K562 (cell line): Measurements from ENCODE around the gene CLTC. TPM values are rescaled to one million over a fixed set of nuclear protein-coding genes. Genes with fewer than 3 reads are reported as not detected.

Source experiments
- E2F1 ChIP-seq: sonication (generic); formaldehyde crosslinking; IDR thresholded peaks from 2 replicates; pipeline ENCODE4 v1.8.1; 2023; ENCODE audit warnings: mild to moderate bottlenecking, missing genetic modification reagents, moderate library complexity
- FIP1L1 ChIP-seq: fragments of 200-400 bp; formaldehyde crosslinking; IDR thresholded peaks from 2 replicates; pipeline ENCODE4 v1.6.1; 2018; ENCODE audit warnings: mild to moderate bottlenecking, low read depth, low read length; ENCODE audit not compliant: poor library complexity, severe bottlenecking
- FOXK2 ChIP-seq, 2 experiments: fragments of 450-650 bp; IDR thresholded peaks in 1 of 2; conservative IDR thresholded peaks in 1 of 2; 2 replicates each; pipeline ENCODE4 v1.6.1; 2016; ENCODE audit warnings: low read depth in 2 of 2, mild to moderate bottlenecking in 1 of 2
- GATAD2A ChIP-seq: fragments of 450-650 bp; IDR thresholded peaks from 2 replicates; pipeline ENCODE4 v1.6.1; 2017
- HMGN3 ChIP-seq: IDR thresholded peaks from 2 replicates; pipeline ENCODE4 v1.6.1; 2011; ENCODE audit warnings: borderline replicate concordance, low read depth, mild to moderate bottlenecking, mixed read lengths, low read length; ENCODE audit not compliant: insufficient read length; ENCODE audit errors: extremely low read depth
- KDM4B ChIP-seq, 2 experiments: fragments of 450-650 bp in 1 of 2; sonication (generic) in 1 of 2; IDR thresholded peaks; 2 replicates each; pipeline ENCODE4 v1.6.1; 2016 to 2017; ENCODE audit warnings: borderline replicate concordance in 2 of 2, antibody characterized with exemption in 1 of 2, low read depth in 1 of 2, mild to moderate bottlenecking in 1 of 2
- L3MBTL2 ChIP-seq: fragments of 450-650 bp; IDR thresholded peaks from 2 replicates; pipeline ENCODE4 v1.6.1; 2016; ENCODE audit warnings: mild to moderate bottlenecking, moderate library complexity
- NR2C2 ChIP-seq, 2 experiments: fragments of 200-800 bp in 1 of 2; sonication (Bioruptor generic) in 1 of 2; sonication (generic) in 1 of 2; formaldehyde crosslinking in 1 of 2; IDR thresholded peaks; 2 replicates each; pipeline versions ENCODE4 v1.6.1 to v1.8.0; 2016 to 2022; ENCODE audit warnings: mild to moderate bottlenecking in 1 of 2, missing compliant biosample characterization in 1 of 2, missing genetic modification characterization in 1 of 2, missing genetic modification reagents in 1 of 2
- PBX2 ChIP-seq, 2 experiments: IDR thresholded peaks in 1 of 2; conservative IDR thresholded peaks in 1 of 2; 2 replicates each; pipeline ENCODE4 v1.6.1; 2016; ENCODE audit warnings: low read depth in 2 of 2, mild to moderate bottlenecking in 1 of 2, missing compliant biosample characterization in 1 of 2, missing genetic modification characterization in 1 of 2, moderate library complexity in 1 of 2
- PHB2 ChIP-seq: fragments of 450-650 bp; IDR thresholded peaks from 2 replicates; pipeline ENCODE4 v1.6.1; 2017; ENCODE audit warnings: low read depth
- POLR3A ChIP-seq: IDR thresholded peaks from 2 replicates; pipeline ENCODE4 v1.6.1; 2011; ENCODE audit warnings: borderline replicate concordance, mild to moderate bottlenecking, moderate library complexity; ENCODE audit not compliant: insufficient read length, insufficient read depth; ENCODE audit errors: extremely low read depth
- SAFB2 ChIP-seq: fragments of 200-400 bp; formaldehyde crosslinking; IDR thresholded peaks from 2 replicates; pipeline ENCODE4 v1.6.1; 2018; ENCODE audit warnings: borderline replicate concordance, low read length, low read depth, moderate library complexity; ENCODE audit not compliant: severe bottlenecking
- SIN3B ChIP-seq: fragments of 450-650 bp; IDR thresholded peaks from 2 replicates; pipeline ENCODE4 v1.6.1; 2017; ENCODE audit warnings: low read depth, mild to moderate bottlenecking, moderate library complexity
- SMAD2 ChIP-seq: fragments of 150-350 bp; IDR thresholded peaks from 2 replicates; pipeline ENCODE4 v1.6.1; 2014; ENCODE audit warnings: low read depth, mild to moderate bottlenecking, low read length
- SMARCB1 ChIP-seq: IDR thresholded peaks from 2 replicates; pipeline ENCODE4 v1.6.1; 2011; ENCODE audit warnings: improper control_type of control experiment, low read depth; ENCODE audit not compliant: insufficient read length
- SNAPC5 ChIP-seq: fragments of 250-450 bp; sonication (Bioruptor Pico); IDR thresholded peaks from 2 replicates; pipeline ENCODE4 v1.8.0; 2021; ENCODE audit warnings: moderate library complexity, mild to moderate bottlenecking, inconsistent platforms
- ZBTB33 ChIP-seq: sonication (generic); formaldehyde crosslinking; IDR thresholded peaks from 2 replicates; pipeline ENCODE4 v1.8.1; 2023; ENCODE audit warnings: mild to moderate bottlenecking, missing genetic modification reagents
- ZBTB8A ChIP-seq: fragments of 450-650 bp; IDR thresholded peaks from 2 replicates; pipeline ENCODE4 v1.6.1; 2018; ENCODE audit warnings: mild to moderate bottlenecking, moderate library complexity; ENCODE audit not compliant: partially characterized antibody
- ZC3H4 ChIP-seq: sonication (generic); formaldehyde crosslinking; IDR thresholded peaks from 2 replicates; pipeline ENCODE4 v1.9.0; 2021; ENCODE audit warnings: missing genetic modification reagents, borderline replicate concordance
- ZNF764 ChIP-seq: fragments of 250-450 bp; sonication (Bioruptor Pico); IDR thresholded peaks from 2 replicates; pipeline ENCODE4 v1.4.0; 2020; ENCODE audit warnings: low read depth, mild to moderate bottlenecking, moderate library complexity
- polyA plus RNA-seq, 8 experiments: library from polyadenylated mRNA; depleted of rRNA in 4 of 8; stranded (reverse) in 5 of 8; unstranded in 3 of 8; fragments of >200 nt; fragmentation: Nextera tagmentation in 2 of 8; fragmentation: Illumina TruSeq in 1 of 8; extraction: Ambion mirVana in 2 of 8; extraction: Trizol in 1 of 8; gene quantifications; 2 replicates each; pipeline versions ENCODE4 v1.2.1 to v1.2.3, GENCODE V29; 2011 to 2014; ENCODE audit warnings: inconsistent platforms in 1 of 8, missing spikeins in 1 of 8
- total RNA-seq, 7 experiments: library from RNA; depleted of rRNA in 6 of 7; stranded (reverse); fragments of >200 nt in 6 of 7; fragmentation: Illumina TruSeq in 2 of 7; extraction: Trizol in 2 of 7; gene quantifications; 2 replicates each; pipeline versions ENCODE4 v1.2.1 to v1.2.3, GENCODE V29; 2011 to 2021; ENCODE audit warnings: low replicate concordance in 1 of 7

CLTC gene
- total and polyA plus RNA-seq, 9 of the 15 experiments (the other 6 are each of a cell fraction or from before 2014, with no cell fraction given) = 115 to 267 (median 174) TPM

- TF ChIP-seq ZNF764 (CRISPR knock-in tag) = no peak
- no peak for TF ChIP-seq ZC3H4
- TF ChIP-seq GATAD2A = 0 out of 2 replicates have a peak, but pooled peaks have one; percentile 48
- TF ChIP-seq E2F1 (CRISPR knock-in tag) = no peak
- TF ChIP-seq POLR3A = no peak
- no peak for TF ChIP-seq SMARCB1
- TF ChIP-seq KDM4B (IDR thresholded peaks at IDR 0.05; ENCODE audit: borderline replicate concordance in 2 of 2, low read depth in 1 of 2) = no peak
- peak; percentile 88 for TF ChIP-seq PHB2
- peak; percentile 47 to 63; a peak in 2 of 4 replicates for TF ChIP-seq FOXK2 (conservative IDR thresholded peaks at IDR 0.05 in 1 of 2, IDR thresholded peaks at IDR 0.05 in 1 of 2; ENCODE audit: low read depth in 2 of 2)
- no peak for TF ChIP-seq ZBTB8A
- TF ChIP-seq SNAPC5 = no peak
- no peak for TF ChIP-seq SAFB2
- TF ChIP-seq FIP1L1 = no peak
- TF ChIP-seq L3MBTL2 = 0 out of 2 replicates have a peak, but pooled peaks have one; percentile 23
- no peak for TF ChIP-seq SIN3B
- peak; percentile 62 for TF ChIP-seq HMGN3
- TF ChIP-seq ZBTB33 = no peak
- no peak for TF ChIP-seq NR2C2 (CRISPR knock-in tag; IDR thresholded peaks at IDR 0.05)
- no peak for TF ChIP-seq NR2C2 (tag; IDR thresholded peaks at IDR 0.05)
- no peak for TF ChIP-seq PBX2 (CRISPR knock-in tag; IDR thresholded peaks at IDR 0.05; ENCODE audit: low read depth)
- TF ChIP-seq PBX2 (tag; conservative IDR thresholded peaks at IDR 0.05; ENCODE audit: low read depth) = peak; percentile 87
- TF ChIP-seq SMAD2 = no peak
Observed at GRCh38 chr17:59684967-59685366, 65.3 kb downstream of the CLTC start (continued).
